HUDEP-2 (cell line): ENCODE results near the gene TCF23.

Source experiments
- DNase-seq, 76 experiments: peaks; one replicate each; lab custom pipeline; 2025; ENCODE audit not compliant: unreplicated experiment in 76 of 76; lab: John Stamatoyannopoulos, UW

TCF23 gene

DNA sequence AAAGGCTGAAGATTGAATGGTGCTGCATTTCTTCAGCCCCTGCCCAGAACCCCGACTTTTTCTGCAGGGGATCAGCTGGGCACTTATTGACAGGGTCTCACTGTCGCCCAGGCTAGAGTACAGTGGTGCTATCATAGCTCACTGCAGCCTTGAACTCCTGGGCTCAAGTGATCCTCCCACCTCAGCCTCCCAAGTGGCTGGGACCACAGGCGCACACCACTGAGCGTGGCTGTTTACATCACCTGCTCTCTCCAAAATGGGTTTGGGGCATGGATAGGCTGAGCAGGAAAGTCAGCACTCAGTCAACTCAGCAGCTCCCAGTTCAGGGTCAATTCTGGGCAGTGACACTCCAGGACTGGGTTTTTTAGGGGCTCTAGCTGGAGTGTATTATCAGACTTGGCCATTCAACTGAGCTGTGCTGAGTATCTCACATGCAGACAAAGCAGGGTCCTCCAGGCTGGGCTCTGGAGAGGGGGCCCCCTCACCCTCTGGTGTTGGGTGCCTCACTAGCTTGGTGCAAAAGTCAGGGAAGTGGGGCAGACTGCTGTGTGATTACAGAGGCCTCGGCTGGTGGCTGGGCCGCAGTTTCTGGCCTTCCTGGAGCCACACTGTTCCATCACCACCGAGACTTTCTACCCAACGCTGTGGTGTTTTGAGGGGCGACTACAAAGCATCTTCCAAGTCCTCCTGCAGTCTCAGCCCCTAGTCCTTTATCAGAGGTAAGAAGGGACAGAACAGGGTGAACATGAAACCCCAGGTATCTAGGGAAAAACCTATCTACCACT, 20.7 kb upstream of the TCF23 start:
- DNase-seq, result no peak

DNA sequence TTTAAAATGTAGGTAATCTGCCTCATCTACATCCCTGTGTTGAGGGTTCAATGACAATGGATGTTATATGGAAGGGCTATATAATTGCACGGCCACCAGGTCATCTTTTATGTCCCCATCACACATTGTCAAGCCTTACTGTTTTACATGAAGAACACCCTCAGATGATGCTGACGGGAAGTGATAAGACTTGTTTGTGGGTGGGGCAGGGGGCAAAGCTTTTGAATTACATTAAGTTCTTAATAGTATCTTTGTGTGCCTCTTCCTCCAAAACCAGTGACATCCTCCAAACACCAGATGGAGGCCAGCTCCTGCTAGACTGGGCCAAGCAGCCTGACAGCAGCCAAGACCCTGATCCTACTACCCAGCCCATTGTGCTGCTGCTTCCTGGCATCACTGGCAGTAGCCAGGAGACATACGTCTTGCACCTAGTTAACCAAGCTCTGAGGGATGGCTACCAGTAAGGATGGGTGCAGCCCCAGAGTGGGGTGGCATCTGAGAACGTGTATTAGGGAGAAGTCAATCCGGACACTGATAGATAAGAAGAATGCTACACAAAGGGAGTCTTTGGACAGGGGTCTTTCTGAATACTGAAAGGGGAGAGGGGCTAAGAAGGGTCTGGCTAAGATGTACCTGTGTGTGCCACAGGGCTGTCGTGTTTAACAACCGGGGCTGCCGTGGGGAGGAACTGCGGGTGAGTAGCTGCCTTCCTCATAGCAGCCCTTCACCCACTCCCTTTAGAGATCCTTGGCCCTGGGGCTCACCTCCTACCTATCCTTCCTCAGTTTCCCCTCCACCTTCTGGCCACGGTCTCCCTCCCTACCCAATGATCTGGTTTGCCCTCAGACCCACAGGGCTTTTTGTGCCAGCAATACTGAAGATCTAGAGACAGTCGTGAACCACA, 19.9 kb upstream of the TCF23 start:
- peak in 1 of 76 experiments; percentile 9 for DNase-seq

DNA sequence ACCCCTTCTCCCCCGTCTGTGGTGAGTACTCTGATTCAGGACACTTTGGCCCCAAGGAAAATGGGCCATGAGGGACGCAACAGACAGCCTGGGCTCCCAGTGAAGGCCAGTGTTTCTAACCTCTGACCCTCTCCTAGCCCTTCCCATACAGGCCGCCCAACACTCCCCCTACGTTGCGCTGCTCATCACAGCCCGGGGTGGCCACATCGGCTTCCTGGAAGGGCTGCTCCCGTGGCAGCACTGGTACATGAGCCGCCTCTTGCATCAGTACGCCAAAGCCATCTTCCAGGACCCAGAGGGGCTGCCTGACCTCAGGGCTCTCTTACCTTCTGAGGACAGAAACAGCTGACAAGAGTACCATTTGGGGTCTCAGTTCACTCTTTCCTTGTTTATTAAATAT, 18.4 kb upstream of the TCF23 start:
- no peak for DNase-seq

DNA sequence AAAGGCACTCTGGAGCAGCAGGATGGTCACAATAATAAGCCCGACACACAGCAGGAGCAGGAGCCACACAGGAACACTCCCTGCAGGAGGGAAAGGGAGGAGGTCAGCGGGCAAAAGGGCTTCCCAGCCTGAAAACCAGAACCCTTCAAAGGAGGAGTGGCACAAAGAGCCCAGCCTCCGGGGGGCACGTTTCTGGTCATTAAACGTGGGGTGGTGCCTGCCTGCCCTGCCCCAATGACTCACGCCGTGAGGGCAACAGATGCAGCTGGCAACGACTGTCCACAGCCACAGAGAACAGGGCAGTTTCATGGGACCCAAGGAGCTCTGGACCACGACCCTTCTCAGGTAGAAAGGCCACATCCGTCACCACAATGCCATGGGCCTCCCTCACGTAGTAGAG, 17.4 kb upstream of the TCF23 start:
- DNase-seq, result no peak

DNA sequence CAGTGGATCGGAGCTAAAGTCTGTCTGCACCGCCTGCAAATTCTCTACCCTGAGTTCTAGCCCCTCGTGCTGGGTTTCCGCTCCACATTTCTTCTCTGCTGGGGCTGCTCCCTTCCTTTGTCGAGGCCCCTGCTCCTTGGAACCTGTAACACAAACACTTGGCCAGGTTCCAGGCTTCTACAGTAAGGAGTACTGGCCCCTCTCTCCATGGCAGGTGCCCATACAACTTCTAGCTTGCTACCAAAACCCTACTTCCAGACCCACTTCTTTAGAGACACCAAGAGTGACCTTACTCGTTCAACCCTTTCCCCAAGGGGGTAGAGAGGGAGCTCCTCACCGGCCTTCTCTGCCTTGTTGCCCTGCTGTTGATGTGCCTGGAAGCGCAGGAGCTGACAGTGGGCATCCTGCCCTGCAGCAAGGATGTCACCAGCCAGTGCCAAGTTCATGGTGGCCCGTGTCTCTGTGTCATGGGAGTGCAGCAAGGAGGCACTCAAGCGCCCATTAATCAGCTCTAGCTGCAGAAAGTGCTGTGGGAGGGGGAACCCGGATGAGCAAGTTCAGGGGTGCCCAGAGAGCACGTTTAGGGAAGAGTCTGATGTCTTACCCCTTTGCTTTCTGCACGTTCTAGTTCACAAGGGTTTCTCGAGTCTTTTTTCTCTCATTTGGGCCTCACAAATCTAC, 15.5 kb upstream of the TCF23 start:
- DNase-seq, result peak in 15 of 76 experiments; percentile 4 to 26 (median 9)

DNA sequence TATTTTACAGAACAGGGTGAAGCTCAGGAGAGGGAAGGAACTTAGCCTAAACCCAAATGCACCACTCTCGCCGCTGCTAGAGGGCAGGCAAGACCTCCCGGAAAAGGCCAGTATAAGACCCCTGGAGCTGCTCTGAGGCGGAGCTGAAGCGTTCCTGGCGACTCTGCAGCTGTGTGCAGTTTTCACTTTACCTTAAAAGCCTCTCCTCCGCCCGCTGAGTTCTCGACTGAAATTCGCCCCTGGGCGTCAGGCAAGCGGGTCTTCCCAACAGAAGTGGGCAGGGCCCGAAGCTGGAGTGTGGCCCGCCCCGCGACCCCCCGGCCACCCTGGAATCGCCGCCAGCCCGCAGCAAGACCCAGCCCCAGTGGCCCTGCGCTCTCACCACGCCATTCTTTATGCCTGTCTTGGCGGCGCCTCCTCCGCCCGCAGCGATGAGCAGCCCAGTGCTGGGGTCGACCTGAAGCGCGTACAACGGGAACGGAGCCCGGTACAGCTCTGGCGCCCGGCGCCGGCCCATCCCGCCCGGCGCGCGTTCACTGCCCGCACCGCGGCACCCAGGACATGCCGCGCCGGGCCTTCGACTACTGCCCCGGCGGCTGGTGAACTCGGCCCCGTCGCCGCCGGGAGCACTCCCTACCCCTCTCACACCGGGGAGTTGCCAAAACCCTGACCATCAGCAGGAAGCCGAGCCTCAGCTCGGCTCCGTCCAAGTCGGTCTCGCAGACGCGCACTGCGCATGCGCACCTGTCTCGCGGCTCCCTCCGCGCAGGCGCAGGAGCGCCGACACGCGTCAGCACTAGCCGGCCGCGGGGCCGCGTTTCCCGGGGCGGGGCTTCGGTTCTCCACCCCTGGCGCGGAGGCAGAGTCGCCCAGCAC, 14.7 kb upstream of the TCF23 start, which contains the start of gene PREB:
TSS of gene PREB (minus strand) at position 732 of the 876 bp plus-strand sequence. CDS start at position 517, 215 bp downstream.
- DNase-seq, result peak in 74 of 76 experiments; percentile 35 to 97 (median 93)

DNA sequence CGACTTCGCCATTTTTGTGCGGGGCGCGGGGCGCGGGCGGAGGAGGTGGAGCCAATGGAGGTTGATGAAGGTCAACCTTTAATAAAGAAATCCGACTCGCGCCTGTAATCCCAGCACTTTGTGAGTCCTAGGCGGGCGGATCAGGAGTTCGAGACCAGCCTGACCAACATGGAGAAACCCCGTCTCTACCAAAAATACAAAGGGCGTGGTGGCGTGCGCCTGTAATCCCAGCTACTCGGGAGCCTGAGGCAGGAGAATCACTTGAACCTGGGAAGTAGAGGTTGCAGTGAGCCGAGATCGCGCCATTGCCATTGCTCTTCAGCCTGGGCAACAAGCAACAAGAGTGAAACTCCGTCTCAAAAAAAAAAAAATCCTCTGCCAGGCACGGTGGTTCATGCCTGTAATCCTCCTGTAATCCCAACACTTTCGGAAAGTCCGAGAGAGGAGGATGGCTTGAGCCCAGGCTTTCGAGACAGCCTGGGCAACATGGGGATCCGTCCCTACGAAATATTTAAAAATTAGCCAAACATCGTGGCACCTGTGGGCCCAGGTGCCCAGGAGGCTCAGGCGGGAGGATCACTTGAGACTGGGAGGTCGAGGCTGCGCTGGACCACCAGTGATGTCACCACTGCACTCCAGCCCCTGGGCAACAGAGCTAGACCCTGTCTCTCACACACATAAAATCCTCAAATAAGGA, 13.9 kb upstream of the TCF23 start:
- DNase-seq, result no peak

DNA sequence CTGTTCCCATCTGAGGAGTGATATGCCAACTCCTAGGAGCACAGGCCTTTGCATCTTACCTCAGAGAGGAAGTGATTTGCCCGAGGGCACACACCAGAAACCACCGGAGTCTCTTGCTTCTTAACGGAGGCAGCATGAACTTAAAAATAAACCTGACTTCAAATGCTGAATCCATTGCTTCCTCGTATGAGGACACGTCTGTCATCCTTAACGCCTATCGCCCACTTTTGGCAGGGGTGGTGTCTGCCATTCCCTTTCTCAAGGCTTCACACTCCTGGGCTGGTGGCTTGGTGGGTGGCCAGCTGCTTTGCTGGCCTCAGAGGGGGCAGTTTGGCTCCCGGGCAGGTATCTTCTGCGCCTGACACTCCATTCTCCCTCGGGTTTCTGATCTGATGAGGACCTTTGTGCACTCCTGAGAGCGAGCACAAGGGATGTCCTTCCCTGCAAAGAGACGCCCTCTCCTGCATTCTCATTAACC, 13.3 kb upstream of the TCF23 start:
- DNase-seq, result no peak

DNA sequence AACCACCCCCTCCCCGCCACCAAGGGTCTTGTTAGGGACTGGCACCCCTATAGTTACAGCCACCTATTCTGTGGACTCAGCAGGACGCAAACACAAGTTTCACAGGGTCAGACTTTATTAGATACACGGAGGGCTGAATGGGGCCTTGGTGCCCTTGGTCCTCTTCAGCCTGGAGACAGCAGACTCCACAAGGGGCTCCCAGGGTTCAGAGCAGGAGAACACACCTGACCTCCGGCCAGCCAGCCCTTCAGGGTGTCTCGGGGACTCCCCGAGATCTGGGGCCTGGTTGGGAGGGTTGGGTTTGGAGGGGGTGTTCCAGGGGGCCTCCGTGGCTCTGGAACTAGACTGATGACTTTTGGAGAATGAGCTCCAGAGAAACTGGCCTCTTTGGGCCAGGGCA, 12.1 kb upstream of the TCF23 start:
- no peak for DNase-seq

DNA sequence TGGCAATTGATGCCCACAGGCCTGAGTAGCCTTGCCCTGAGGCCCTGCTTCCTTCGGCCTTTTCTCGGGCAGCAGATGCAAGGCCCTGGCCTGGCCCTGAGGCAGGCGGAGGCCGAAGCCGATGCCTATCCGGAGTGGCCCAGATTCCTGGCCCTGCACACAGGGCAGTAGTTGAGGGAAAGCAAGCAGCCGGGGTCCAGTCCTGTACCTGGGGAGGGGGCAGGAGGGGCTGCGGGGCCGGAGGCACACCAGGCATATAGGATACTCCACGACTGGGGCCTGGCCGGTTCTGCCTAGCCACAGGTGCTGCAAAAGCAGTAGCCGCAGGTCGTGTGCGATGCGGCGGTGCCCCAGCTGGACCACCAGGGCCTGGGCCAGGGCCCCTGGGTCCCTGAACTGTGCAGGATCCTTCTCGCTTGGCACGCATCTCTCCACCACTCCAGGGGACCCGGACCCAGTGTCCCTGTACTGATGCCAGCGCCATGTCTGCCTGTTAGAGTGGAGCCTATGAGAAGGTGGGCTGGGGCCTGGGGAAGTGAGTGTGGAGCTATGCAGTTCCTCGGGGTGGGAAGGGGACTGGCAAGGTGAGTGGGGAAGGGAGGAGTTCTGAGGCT, 11.4 kb upstream of the TCF23 start:
- no peak for DNase-seq

DNA sequence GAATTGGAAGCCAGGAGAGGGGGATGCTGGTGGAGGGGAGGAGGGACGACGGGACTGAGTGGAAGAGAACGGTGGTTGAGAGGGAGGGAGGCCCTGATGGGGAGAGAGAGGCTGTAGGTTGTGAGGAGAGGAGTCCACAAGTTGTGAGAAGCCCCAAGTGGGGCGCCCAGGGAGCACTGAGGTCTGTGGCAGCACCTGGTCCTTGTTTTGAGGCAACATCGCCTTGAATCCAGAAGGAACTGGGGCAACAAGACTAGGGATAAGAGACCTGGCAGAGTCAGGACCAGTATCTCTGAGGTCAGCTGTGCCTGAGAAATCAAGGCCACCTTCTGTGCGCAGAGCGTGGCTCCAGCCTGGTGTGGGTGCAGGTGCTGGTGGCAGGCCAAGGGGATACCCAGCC, 10.7 kb upstream of the TCF23 start:
- DNase-seq, result no peak

DNA sequence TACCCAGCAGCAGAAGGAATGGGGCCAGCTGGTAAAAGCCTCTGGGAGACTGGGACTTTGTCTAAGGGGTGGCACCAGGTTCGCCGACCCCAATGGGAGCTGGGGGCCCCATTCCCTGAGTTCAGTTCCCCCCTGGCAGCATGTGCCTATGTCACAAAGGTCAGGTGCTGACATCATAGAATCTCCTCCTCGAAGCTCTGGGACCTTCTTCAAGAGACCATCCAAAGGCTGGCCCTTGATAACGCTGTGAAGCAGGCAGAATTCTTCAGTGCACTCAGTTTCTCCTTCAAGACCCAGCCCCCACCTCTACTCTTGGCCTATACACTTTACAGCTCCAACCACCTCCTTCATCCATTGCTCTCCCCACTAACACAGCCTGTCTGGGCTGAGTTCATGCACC, 9.5 kb upstream of the TCF23 start, which contains the start of gene PRR30:
TSS of gene PRR30 (minus strand) at position 101 of the 400 bp plus-strand sequence. CDS start 1,081 bp downstream, outside the sequence.
- DNase-seq, result no peak

DNA sequence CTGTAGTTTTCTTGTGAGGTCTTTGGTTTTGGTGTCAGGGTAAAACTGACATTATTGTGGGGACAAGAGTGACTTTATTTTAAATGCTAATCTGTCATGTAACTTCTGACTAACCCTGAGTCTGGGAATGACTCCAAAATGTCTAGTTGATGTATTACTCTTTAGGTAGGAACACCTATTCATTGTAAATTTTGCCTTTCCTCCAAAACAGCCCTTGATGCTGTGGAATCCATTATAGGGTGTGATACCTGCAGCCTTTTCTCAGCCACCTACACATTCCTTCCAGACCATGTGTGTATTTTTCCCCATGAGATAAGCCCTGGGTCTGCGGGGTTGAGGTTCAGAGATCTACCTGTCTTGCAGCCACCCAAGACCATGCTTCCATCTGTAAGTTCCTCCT, 5.5 kb upstream of the TCF23 start:
- DNase-seq, result no peak

DNA sequence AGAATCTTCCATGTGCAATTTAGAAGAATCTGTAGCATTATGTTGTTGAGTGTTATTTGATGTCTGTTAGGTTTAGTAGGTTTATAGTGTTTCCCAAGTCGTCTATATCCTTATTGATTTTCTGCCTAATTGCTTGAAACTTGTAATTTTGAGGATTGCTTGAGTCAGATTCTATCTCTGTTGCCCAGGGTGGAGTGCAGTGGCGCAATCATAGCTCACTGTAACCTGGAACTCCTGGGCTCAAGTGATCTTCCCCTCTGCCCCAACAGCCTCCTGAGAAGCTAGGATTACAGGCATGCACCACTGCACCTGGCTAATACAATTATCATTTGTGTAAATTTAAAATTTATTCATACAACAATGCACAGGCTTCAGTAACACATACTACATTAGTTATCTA, 3.1 kb upstream of the TCF23 start:
- no peak for DNase-seq

DNA sequence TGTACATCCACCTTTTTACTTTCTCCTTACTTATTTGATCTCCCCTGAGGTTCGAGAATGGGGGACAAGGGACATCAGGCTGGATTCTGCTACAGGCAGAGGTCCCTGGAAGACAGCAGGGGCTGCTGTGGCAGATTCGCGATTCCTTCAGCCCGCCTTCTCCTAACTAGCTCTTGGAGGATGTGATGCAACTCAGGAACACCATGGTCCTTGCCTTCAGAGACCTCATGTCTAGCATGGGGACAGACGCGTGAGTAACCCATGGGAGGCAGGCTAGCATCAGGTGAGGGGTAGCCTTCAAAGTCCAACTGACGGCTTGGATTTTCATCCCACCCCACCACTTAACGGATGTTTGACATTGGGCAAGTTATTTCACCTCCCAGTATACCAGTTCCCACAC, 869 bp upstream of the TCF23 start:
- DNase-seq, result no peak

DNA sequence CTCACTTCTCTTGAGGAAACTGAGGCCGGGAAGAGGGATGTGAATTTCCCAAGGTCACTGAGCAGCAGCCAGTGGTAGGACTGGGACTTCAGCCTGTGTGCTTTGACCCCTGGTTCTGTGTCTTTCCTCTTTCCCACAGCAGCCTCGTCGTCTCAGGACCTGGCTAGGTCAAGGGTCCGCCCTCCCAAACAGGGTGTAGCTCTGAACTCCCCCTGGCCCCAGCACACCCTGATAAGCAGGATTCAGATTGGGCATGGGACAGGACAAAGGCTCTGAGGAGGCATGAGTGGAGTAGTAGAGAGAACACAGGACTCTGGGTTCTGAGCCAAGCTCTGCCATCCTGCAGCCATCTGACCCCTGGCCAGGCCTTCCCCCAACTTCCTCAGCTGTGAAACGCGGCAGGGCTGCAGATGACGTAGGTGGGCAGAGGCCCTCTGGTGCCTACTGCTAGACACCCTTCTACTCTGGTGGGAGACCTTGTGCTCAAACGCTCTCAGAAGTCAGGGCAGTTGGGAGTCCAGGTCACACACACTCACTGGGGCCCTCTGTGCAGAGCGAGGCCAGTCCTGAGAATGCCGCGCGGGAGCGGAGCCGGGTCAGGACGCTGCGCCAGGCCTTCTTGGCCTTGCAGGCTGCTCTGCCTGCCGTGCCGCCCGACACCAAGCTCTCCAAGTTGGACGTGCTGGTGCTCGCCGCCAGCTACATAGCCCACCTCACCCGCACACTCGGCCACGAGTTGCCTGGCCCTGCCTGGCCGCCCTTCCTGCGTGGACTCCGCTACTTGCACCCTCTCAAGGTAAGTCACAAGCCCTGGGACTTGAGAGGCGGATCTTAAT, 984 bp downstream of the TCF23 start:
- no peak for DNase-seq

DNA sequence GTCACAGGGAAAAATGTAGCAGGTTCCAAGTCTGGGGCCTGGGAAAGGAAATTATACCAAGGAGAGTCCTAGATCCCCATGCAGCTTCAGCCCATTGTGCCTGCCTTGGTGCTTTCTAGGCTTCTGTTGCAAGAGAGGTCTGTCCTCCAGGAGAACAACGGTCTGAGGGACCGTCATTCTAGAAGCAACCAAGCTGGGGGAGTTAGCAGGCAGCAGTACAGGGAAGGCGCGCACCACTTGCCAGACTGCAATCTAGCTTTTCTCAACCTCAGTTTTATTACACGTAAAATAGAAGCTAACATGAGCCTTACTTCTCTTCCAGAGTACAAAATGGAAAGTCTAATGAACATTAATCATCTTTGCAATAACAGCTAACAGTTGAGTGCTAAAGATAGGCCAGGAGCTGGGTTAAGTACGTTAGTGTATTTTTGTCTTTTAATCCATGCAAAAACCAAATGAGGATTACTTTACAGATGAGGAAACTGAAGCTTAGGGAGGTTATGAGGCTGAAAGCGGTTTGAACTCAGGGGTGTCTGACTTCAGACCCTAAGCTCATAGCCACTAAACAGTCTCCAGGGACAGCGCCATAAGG, 1.9 kb downstream of the TCF23 start:
- DNase-seq, result no peak
